HCT116 (cell line): ENCODE measurements around the gene HES5. TPM values are rescaled to one million over a fixed set of nuclear protein-coding genes. Genes with fewer than 3 reads are reported as not detected.

Source experiments
- ATAC-seq: fragments of 200-7000 bp; cut with Tn5 transposase; 2 replicates; pipeline ENCODE4 v1.9.1; 2020; ENCODE audit warnings: mild to moderate bottlenecking, moderate library complexity
- BruUV-seq: library from RNA; stranded (reverse); fragments of 400-500 nt; replicated peaks from 2 replicates; lab custom pipeline; 2021; lab: Mats Ljungman, UMichigan
- CTCF ChIA-PET: fragments of 300-600 bp; sonication (Branson Sonifier 250); formaldehyde crosslinking; loops from one replicate; lab custom pipeline; 2021; ENCODE audit warnings: antibody characterized with exemption; lab: Charles Lee
- POLR2A ChIA-PET: fragments of 300-600, 350-600 bp; sonication (Branson Sonifier 250); formaldehyde crosslinking; loops from one replicate; lab custom pipeline; 2021; ENCODE audit warnings: antibody characterized with exemption; lab: Charles Lee
- RAD21 ChIA-PET, 2 experiments: fragments of 300-600 bp; sonication (Branson Sonifier 250); formaldehyde crosslinking; loops; one replicate each; lab custom pipeline; 2023; ENCODE audit warnings: low total read pairs in 2 of 2; ENCODE audit not compliant: uncharacterized antibody in 2 of 2, unreplicated experiment in 2 of 2, low non-redundant PET in 1 of 2; lab: Charles Lee
- DNase-seq: peaks from one replicate; pipeline ENCODE4 v3.0.0-alpha.2; 2010; ENCODE audit warnings: low read depth, low spot score
- H2AFZ ChIP-seq: fragments of 200-600 bp; shearing (Covaris generic), sonication (generic); 2 replicates; pipeline ENCODE4 v1.6.1; 2017; ENCODE audit warnings: low read depth, mixed run types, mixed read lengths, antibody characterized with exemption, low read length; ENCODE audit not compliant: poor library complexity, severe bottlenecking
- H3K27ac ChIP-seq: 2 replicates; pipeline ENCODE4 v1.5.1; 2012; ENCODE audit warnings: low read depth, low read length
- H3K27me3 ChIP-seq: fragments of 200-600 bp; sonication (generic); 2 replicates; pipeline ENCODE4 v1.6.1; 2016; ENCODE audit warnings: mixed run types, low read length, mixed read lengths; ENCODE audit not compliant: insufficient read depth
- H3K36me3 ChIP-seq, 2 experiments: fragments of 200-500 bp in 1 of 2; fragments of 200-600 bp in 1 of 2; sonication (Bioruptor generic) in 1 of 2; sonication (generic) in 1 of 2; 2 replicates each; pipeline versions ENCODE4 v1.5.1 to v1.6.1; 2014 to 2016; ENCODE audit warnings: low read length in 2 of 2, inconsistent platforms in 1 of 2, mixed read lengths in 1 of 2, mixed run types in 1 of 2; ENCODE audit not compliant: insufficient read depth in 2 of 2, control insufficient read depth in 1 of 2
- H3K4me1 ChIP-seq, 2 experiments: fragments of 200-600 bp in 1 of 2; sonication (generic) in 1 of 2; 2 replicates each; pipeline versions ENCODE4 v1.5.1 to v1.6.1; 2012 to 2017; ENCODE audit warnings: low read length in 2 of 2, inconsistent platforms in 1 of 2, mild to moderate bottlenecking in 1 of 2, mixed read lengths in 1 of 2, mixed run types in 1 of 2, moderate library complexity in 1 of 2; ENCODE audit not compliant: insufficient read depth in 2 of 2, control insufficient read depth in 1 of 2
- H3K4me2 ChIP-seq: fragments of 200-600 bp; sonication (generic); 2 replicates; pipeline ENCODE4 v1.6.1; 2017; ENCODE audit warnings: mixed run types, low read length, mixed read lengths
- H3K4me3 ChIP-seq, 2 experiments: fragments of 200-600 bp in 1 of 2; sonication (generic) in 1 of 2; replicated peaks in 1 of 2; 2 replicates each; pipeline ENCODE4 v1.5.1; 2011 to 2016; ENCODE audit warnings: low read length in 2 of 2, control low read depth in 1 of 2, low read depth in 1 of 2, mild to moderate bottlenecking in 1 of 2, mixed read lengths in 1 of 2, mixed run types in 1 of 2
- H3K79me2 ChIP-seq: fragments of 200-600 bp; sonication (generic); 2 replicates; pipeline ENCODE4 v1.6.1; 2017; ENCODE audit warnings: mild to moderate bottlenecking, mixed run types, low read length, moderate library complexity, mixed read lengths; ENCODE audit not compliant: insufficient read depth
- H3K9ac ChIP-seq: fragments of 200-600 bp; sonication (generic); 2 replicates; pipeline ENCODE4 v1.6.1; 2016; ENCODE audit warnings: low read length, mixed read lengths
- H3K9me2 ChIP-seq: fragments of 200-600 bp; sonication (generic), shearing (Covaris generic); 2 replicates; pipeline ENCODE4 v1.6.1; 2017; ENCODE audit warnings: mixed run types, mild to moderate bottlenecking, moderate library complexity; ENCODE audit not compliant: insufficient read depth
- H3K9me3 ChIP-seq, 2 experiments: fragments of 200-500 bp in 1 of 2; fragments of 200-600 bp in 1 of 2; sonication (Bioruptor generic) in 1 of 2; sonication (generic) in 1 of 2; 2 replicates each; pipeline ENCODE4 v1.6.1; 2014 to 2017; ENCODE audit warnings: low read length in 2 of 2, mixed read lengths in 2 of 2, inconsistent platforms in 1 of 2, low read depth in 1 of 2, mild to moderate bottlenecking in 1 of 2, mixed run types in 1 of 2, moderate library complexity in 1 of 2; ENCODE audit not compliant: control insufficient read depth in 1 of 2, insufficient read depth in 1 of 2
- H4K20me1 ChIP-seq: fragments of 200-600 bp; sonication (generic), shearing (Covaris generic); 2 replicates; pipeline ENCODE4 v1.6.1; 2017; ENCODE audit warnings: mixed run types, mild to moderate bottlenecking, moderate library complexity; ENCODE audit not compliant: insufficient read depth
- CEBPB ChIP-seq: IDR thresholded peaks from 2 replicates; pipeline ENCODE4 v1.6.1; 2012; ENCODE audit warnings: low read depth
- CTCF ChIP-seq, 3 experiments: fragments of 200-600 bp in 1 of 3; sonication (generic) in 1 of 3; IDR thresholded peaks in 2 of 3; conservative IDR thresholded peaks in 1 of 3; 2 replicates each; pipeline ENCODE4 v1.5.1; 2012 to 2017; ENCODE audit warnings: low read depth in 2 of 3, low read length in 2 of 3, antibody characterized with exemption in 1 of 3, borderline replicate concordance in 1 of 3, control low read depth in 1 of 3, mild to moderate bottlenecking in 1 of 3, mixed read lengths in 1 of 3, mixed run types in 1 of 3, moderate library complexity in 1 of 3; ENCODE audit not compliant: insufficient read depth in 1 of 3
- EGR1 ChIP-seq: IDR thresholded peaks from 2 replicates; pipeline ENCODE4 v1.6.1; 2012; ENCODE audit warnings: low read depth
- EZH2 ChIP-seq: fragments of 200-600 bp; sonication (generic); IDR thresholded peaks from 2 replicates; pipeline ENCODE4 v1.6.1; 2017; ENCODE audit warnings: antibody characterized with exemption, mixed run types
- EZH2phosphoT487 ChIP-seq: fragments of 200-600 bp; IDR thresholded peaks from 2 replicates; pipeline ENCODE4 v1.6.1; 2018; ENCODE audit warnings: antibody characterized with exemption, borderline replicate concordance
- JUND ChIP-seq: IDR thresholded peaks from 2 replicates; pipeline ENCODE4 v1.6.1; 2012
- POLR2A ChIP-seq: IDR thresholded peaks from 2 replicates; pipeline ENCODE4 v1.7.0; 2011; ENCODE audit warnings: borderline replicate concordance; ENCODE audit not compliant: insufficient read depth, insufficient read length; ENCODE audit errors: extremely low read depth
- POLR2AphosphoS5 ChIP-seq: IDR thresholded peaks from 2 replicates; pipeline ENCODE4 v1.6.1; 2011; ENCODE audit warnings: mild to moderate bottlenecking, low read depth, low read length, moderate library complexity
- SRF ChIP-seq: IDR thresholded peaks from 2 replicates; pipeline ENCODE4 v1.6.1; 2012; ENCODE audit warnings: low read depth
- YY1 ChIP-seq: IDR thresholded peaks from 2 replicates; pipeline ENCODE4 v1.6.1; 2011; ENCODE audit warnings: low read length, low read depth, moderate library complexity, mild to moderate bottlenecking; ENCODE audit not compliant: insufficient replicate concordance; ENCODE audit errors: extremely low read depth
- ZBTB33 ChIP-seq: IDR thresholded peaks from 2 replicates; pipeline ENCODE4 v1.6.1; 2011; ENCODE audit warnings: mild to moderate bottlenecking, low read length, moderate library complexity; ENCODE audit not compliant: insufficient replicate concordance; ENCODE audit errors: extremely low read depth
- ZFX ChIP-seq: fragments of 450-650 bp; IDR thresholded peaks from 2 replicates; pipeline ENCODE4 v1.6.1; 2017
- ZNF274 ChIP-seq: fragments of 200-500 bp; sonication (Bioruptor generic); IDR thresholded peaks from 2 replicates; pipeline ENCODE4 v1.6.1; 2014; ENCODE audit warnings: mild to moderate bottlenecking, low read depth, low read length, inconsistent platforms
- intact Hi-C: fragments of 100-400 bp; cut with micrococcal nuclease; formaldehyde crosslinking; loops from 2 replicates; pipeline ENCODE4 v1.10.0; 2022
- total RNA-seq: library from RNA; stranded (reverse); gene quantifications from one replicate; pipeline ENCODE4 v1.2.1, GENCODE V29; 2021; ENCODE audit not compliant: unreplicated experiment

Gene HES5
- total RNA-seq, 1 experiment from 2014 or later: not detected

- no peak for TF ChIP-seq CEBPB
- TF ChIP-seq POLR2A: no peak
- TF ChIP-seq ZBTB33: no peak
- TF ChIP-seq SRF: no peak
- no peak for TF ChIP-seq ZFX
These were observed 19.5 kb downstream of the HES5 start (continued) for GRCh38 chr1:2510366-2511155.

GRCh38 chr1:2509589-2509988 is 20.5 kb downstream of the HES5 start:
- no TSS peak for BruUV-seq
- ATAC-seq: no peak
- intact Hi-C loops: no loop called here
- TF ChIP-seq ZNF274 (no peak), ZBTB33 (no peak), POLR2AphosphoS5 (no peak), CTCF (IDR thresholded peaks at IDR 0.05 in 2 of 3, conservative IDR thresholded peaks at IDR 0.05 in 1 of 3; ENCODE audit: borderline replicate concordance in 1 of 3, insufficient read depth in 1 of 3, low read depth in 2 of 3, low read length in 2 of 3) (no peak), EZH2 (no peak), JUND (no peak), SRF (no peak), YY1 (no peak), POLR2A (no peak), EZH2phosphoT487 (no peak), EGR1 (no peak), CEBPB (no peak)

More at GRCh38 chr1:2509589-2509988, 20.5 kb downstream of the HES5 start:
- ChIA-PET CTCF (no interaction called here), POLR2A (no interaction called here), RAD21 (no interaction called here)
- Histone ChIP-seq H3K27me3 (no peaks in the 10 kb centered on the region), H3K4me3 (no peak overlapping the region), H3K9me2 (no peaks in the 10 kb centered on the region), H3K9me3 (no peaks in the 10 kb centered on the region), H3K79me2 (no peaks in the 10 kb centered on the region), H4K20me1 (no peaks in the 10 kb centered on the region), H3K36me3 (peaks cover 6 to 7% of the 10 kb centered on the region in 2 experiments; a peak in 3 of 4 replicates), H3K4me1 (no peaks in the 10 kb centered on the region), H3K27ac (no peak overlapping the region), H3K9ac (no peak overlapping the region), H2AFZ (no peak overlapping the region), H3K4me2 (no peak overlapping the region)
- DNase-seq: no peak
